ENCODE data around the gene OR2AG1.

OR2AG1 gene, protein sequence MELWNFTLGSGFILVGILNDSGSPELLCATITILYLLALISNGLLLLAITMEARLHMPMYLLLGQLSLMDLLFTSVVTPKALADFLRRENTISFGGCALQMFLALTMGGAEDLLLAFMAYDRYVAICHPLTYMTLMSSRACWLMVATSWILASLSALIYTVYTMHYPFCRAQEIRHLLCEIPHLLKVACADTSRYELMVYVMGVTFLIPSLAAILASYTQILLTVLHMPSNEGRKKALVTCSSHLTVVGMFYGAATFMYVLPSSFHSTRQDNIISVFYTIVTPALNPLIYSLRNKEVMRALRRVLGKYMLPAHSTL

DNA sequence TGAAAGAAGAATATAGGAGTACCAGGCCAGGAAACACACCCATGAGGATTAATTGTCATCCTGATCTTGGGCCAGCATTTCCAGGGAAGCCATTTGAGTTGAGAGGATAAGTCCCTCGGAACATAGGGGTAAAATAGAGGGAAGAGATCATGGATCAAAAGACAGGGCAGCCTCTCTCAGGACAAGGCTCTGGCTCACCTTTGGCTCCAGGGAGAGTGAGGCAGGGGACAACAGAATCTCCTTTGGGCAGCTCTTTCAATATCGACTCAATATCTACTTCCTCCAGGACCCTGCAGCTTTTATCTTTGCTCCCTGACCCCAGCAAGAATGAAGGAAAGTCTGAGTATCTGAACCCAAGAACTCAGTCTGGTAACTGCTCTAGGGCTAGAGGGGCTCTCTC is at the start of gene OR2AG1:
OR2AG1 (plus strand) TSS at position 301 of the 400 bp plus-strand sequence. CDS start 2,018 bp downstream, outside the sequence.
- DNase-seq: no peak

DNA sequence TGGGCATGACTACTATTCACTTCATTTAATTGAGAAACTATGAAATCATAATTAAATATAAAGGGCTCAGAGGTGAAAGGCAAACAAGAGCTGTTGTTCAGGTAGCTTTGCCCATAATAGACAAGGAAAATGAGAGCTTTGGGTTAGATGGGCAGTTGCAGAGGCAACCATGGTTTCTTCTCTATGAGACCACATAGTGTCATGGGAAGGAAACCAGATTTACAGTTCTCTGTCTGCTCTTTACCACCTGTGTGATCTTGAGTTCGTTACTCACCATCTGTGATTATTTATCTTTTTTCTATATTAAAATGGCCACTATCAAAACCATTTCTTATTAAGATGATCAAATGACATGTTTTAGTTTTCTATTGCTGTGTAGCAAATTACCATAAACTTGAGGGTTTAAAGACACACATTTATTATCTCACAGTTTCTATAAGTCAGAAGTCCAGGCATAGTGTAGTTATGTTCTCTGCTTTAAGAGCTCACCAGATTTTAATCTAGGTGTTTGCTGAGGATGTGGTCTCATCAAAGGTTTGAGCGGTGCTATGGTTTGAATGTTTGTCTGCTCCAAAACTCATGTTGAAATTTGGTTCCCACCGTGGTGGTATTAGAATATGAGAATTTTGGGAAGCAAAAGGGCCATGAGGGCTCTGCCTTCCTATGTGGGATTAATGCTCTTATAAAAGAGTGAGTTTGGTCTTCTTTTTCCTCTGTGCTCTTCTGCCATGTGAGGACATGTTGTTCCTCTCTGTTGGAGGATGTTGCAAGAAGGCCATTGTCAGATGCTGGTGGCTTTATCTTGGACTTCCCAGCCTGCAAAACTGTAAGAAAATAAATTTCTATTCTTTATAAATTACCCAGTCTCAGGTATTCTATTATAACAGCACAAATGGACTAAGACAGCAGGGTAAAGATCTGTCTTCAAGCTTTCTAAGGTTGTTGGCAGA is 49.2 kb upstream of the OR2AG1 start:
- DNase-seq: no peak

DNA sequence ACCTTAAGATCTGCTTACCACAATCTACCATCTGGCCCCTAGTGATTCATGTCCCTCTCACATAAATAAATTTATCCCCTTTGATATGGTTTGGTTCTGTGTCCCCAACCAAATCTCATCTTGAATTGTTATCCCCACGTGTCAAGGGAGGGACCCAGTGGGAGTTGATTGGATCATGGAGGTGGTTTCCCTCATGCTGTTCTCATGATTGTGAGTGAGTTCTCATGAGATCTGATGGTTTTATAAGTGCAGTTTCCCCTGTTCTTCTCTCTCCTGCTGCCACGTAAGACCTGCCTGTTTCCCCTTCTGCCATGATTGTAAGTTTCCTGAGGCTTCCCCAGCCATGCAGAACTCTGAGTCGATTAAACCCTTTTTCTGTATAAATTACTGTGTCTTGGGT is 48.2 kb upstream of the OR2AG1 start:
- no peak for DNase-seq

DNA sequence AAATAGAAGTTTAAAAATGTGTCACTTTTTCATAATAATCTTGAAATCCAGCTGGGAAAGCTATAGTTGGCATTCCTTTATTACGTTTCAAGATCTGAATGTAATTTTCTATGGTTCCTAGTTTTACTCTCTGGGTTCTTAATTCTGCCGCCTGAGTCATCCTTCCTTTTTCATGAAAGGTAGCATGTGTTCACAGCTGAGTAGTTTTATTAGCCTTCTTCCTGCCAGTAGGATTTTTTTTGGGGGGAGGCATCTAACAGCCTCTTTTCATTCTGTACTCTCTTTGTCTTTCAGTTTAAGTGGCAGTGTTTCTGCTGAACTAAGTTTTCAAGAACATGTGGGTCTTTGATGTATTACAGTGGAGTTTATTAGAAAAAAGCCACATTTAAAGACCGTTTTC is 47.5 kb upstream of the OR2AG1 start:
- no peak for DNase-seq

- no peak for DNase-seq
Observed at GRCh38 chr11:6736495-6737121, 46.2 kb upstream of the OR2AG1 start.

- no peak for DNase-seq
Observed at GRCh38 chr11:6737872-6738466, 44.9 kb upstream of the OR2AG1 start.

- DNase-seq: no peak
Observed at GRCh38 chr11:6738590-6738989, 44.2 kb upstream of the OR2AG1 start.

GRCh38 chr11:6742260-6742659 is 40.6 kb upstream of the OR2AG1 start:
- DNase-seq: no peak

DNA sequence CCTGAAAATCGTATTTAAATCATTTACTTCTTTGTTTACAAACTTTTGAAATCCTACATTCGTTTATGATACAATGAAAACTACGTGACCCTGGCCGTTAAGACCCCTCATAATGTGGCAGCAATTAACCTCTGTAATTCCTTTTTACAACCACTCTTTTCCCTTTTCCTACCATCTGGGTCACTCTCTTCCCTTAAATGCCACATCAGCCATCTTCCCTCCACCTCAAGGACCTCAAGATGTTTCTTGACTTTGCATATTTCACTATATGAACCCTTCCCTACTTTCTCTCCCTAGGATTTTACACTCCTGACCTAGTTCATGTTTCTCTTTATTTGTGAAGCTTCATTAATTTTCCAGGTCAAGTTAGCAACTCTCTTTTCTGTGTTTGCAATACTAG is 37.8 kb upstream of the OR2AG1 start:
- DNase-seq: no peak

GRCh38 chr11:6745465-6746015 is 37.3 kb upstream of the OR2AG1 start:
- no peak for DNase-seq

DNA sequence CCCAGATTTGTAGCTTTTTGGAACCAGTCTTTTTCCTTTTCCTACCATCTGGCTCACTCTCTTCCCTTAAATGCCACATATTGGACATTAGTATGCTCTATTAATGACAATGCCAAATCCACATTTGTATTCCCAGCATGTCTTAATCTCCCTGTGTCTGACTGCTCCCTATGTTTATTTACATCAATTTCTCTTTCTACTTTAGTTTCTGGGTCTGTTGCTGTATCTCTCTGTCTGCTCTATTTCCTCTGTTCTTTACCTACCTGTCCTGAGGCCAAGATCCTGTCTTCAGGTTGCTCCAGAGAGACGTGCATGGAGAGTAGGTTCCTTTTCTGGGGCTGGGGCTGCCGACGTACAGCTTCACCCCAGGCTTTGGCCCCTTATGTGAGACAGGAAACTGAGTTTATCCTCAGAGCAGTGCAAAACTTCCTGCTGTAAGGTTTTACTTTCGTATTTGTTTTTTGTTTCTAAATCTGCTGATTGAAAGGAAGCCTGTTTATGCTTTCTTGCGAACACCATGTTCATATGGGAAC is 36.7 kb upstream of the OR2AG1 start:
- DNase-seq: peak; percentile 43

GRCh38 chr11:6746626-6747025 is 36.2 kb upstream of the OR2AG1 start:
- DNase-seq: no peak

- DNase-seq: no peak
Observed at GRCh38 chr11:6747097-6747668, 35.6 kb upstream of the OR2AG1 start.

GRCh38 chr11:6755303-6755952 is 27.4 kb upstream of the OR2AG1 start:
- no peak for DNase-seq

DNA sequence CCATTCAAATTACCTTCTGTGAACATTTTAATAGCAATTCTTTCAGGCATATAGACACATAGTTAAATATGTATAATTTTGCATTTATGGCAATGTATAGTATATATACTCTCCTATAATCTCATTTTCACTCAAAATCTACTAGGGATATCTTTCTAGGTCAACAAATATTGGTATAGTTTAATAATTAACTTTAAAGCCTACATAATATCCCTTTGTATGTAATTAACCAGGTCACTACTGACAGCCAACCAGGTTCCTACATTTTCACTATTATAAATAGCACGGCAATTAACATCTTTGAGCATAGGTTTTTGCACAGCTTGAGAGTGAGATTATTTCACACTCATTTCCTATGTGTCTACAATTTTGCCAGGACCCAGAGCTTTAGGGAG is 26.9 kb upstream of the OR2AG1 start:
- no peak for DNase-seq

DNA sequence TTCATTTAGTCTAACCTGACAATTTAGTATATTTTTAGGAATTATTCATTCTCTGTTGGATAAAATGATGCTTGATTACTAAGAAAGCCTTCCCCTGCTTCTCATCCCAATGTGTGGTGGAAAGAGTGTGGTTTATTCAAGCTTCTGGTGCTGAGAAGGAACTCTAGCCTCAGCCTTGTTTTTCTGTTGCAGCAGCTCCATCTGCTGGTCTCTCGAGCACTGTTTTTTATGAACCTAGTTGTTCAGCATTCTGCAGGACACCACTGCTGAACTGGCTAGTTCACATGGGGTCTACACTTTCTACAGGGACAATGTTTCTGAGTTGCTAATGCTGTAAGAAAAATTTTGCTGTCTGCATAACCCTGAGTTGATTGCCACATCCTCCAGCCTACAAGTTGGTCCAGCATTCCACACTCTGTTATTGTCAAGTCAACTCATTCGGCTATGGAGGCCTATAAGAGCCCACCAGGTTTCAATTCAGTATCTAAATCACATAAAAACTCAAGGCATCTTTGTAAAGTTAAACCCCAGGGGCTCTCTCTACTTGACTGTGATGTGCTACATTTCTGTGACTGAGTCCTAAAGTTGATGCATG is 25.4 kb upstream of the OR2AG1 start:
- DNase-seq: peak; percentile 57

- DNase-seq: no peak
Observed at GRCh38 chr11:6771926-6772893, 10.6 kb upstream of the OR2AG1 start, which contains the start of gene OR2AG2. OR2AG2 (minus strand) TSS chr11:6771976; CDS start chr11:6768957, 3,019 bp downstream.

DNA sequence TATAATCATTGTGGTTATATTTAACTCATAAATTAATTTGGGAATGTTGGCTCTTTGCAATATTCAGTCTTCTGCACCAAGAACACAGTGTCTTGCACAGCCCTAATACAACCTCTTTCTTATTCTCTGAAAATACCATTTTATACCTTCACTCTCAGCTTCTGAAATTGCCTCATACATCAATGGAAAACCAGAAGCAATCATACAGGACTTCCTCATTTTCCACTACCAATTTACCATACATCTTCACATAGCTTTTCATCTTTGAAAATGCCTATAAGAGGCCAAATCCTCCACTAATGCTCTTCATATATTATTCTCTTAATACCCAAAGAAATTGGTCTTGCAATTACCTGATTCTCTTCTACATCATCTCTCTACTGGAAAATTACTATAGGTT is 4.3 kb upstream of the OR2AG1 start:
- no peak for DNase-seq

DNA sequence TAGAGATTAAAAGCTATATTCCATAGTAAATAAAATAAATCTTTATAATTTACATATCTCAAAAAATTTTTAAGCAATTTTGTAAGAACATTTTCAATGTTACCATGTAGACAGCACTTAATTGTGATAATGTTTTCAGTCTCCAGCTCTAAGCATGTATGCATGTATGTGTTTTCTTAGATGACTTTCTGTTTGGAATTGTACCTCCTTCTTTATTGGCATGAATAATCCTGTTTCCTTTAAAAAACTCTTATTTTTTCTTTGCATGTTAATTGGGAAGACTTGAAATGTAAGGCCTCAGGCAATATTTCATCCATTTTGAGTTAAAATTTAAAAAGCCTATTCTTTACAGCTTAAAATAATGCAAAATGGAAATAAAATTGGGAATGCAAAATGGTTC is 2.0 kb upstream of the OR2AG1 start:
- DNase-seq: no peak

GRCh38 chr11:6790546-6790945 is 7.7 kb downstream of the OR2AG1 start:
- no peak for DNase-seq
